SU-DHL-6 (cell line): ENCODE measurements around the gene CDK14.

ENCODE experiments used
- H2AFZ ChIP-seq: fragments of 200-600 bp; sonication (generic); 2 replicates; pipeline ENCODE4 v1.6.1; 2014; ENCODE audit warnings: low read depth, mild to moderate bottlenecking, moderate library complexity, mixed read lengths, antibody characterized with exemption, low read length; ENCODE audit not compliant: severe bottlenecking
- H3F3A ChIP-seq: fragments of 200-600 bp; shearing (Covaris generic); 2 replicates; pipeline ENCODE4 v1.6.0; 2016; ENCODE audit warnings: antibody characterized with exemption, mild to moderate bottlenecking; ENCODE audit not compliant: insufficient read depth
- H3K27ac ChIP-seq: fragments of 200-600 bp; sonication (generic); 2 replicates; pipeline ENCODE4 v1.5.1; 2016; ENCODE audit warnings: low read depth, mild to moderate bottlenecking, low read length, moderate library complexity, mixed read lengths
- H3K27me3 ChIP-seq: fragments of 200-600 bp; sonication (generic), shearing (Covaris generic); 2 replicates; pipeline ENCODE4 v1.6.0; 2014; ENCODE audit warnings: mild to moderate bottlenecking, low read length
- H3K36me3 ChIP-seq: fragments of 200-600 bp; sonication (generic); 2 replicates; pipeline ENCODE4 v1.6.1; 2014; ENCODE audit warnings: mild to moderate bottlenecking, low read length, mixed read lengths
- H3K4me2 ChIP-seq: fragments of 300-600, 200-600 bp; shearing (Covaris generic), sonication (generic); 2 replicates; pipeline ENCODE4 v1.6.0; 2014; ENCODE audit warnings: low read length, low read depth, mild to moderate bottlenecking; ENCODE audit not compliant: poor library complexity, severe bottlenecking
- H3K4me3 ChIP-seq: fragments of 200-600 bp; sonication (generic); 2 replicates; pipeline ENCODE4 v1.5.1; 2014; ENCODE audit warnings: antibody characterized with exemption, low read length, mild to moderate bottlenecking, mixed read lengths; ENCODE audit not compliant: insufficient read depth, poor library complexity, severe bottlenecking
- H3K79me2 ChIP-seq: fragments of 200-600 bp; sonication (generic); 2 replicates; pipeline ENCODE4 v1.6.1; 2014; ENCODE audit warnings: mild to moderate bottlenecking, low read length, moderate library complexity; ENCODE audit not compliant: insufficient read depth
- H3K9ac ChIP-seq: fragments of 200-600 bp; sonication (generic); 2 replicates; pipeline ENCODE4 v1.7.0; 2014; ENCODE audit warnings: mild to moderate bottlenecking, low read length
- H3K9me2 ChIP-seq: fragments of 200-600 bp; sonication (generic); replicated peaks from 2 replicates; pipeline ENCODE4 v1.6.1; 2014; ENCODE audit warnings: low read length; ENCODE audit not compliant: insufficient read depth
- H3K9me3 ChIP-seq: fragments of 200-600 bp; sonication (generic); 2 replicates; pipeline ENCODE4 v1.6.1; 2014; ENCODE audit warnings: low read length, mixed read lengths; ENCODE audit not compliant: insufficient read depth
- H4K20me1 ChIP-seq: fragments of 200-600 bp; sonication (generic); 2 replicates; pipeline ENCODE4 v1.6.1; 2014; ENCODE audit warnings: low read depth, mild to moderate bottlenecking, antibody characterized with exemption, low read length, moderate library complexity, mixed read lengths
- EZH2phosphoT487 ChIP-seq: fragments of 200-600 bp; sonication (generic), shearing (Covaris generic); conservative IDR thresholded peaks from 2 replicates; pipeline ENCODE4 v1.6.1; 2018; ENCODE audit warnings: mild to moderate bottlenecking, antibody characterized with exemption, low read length, moderate library complexity, mixed read lengths
- TF ChIP-seq, protein P1 (sequence below): fragments of 200-600 bp; sonication (generic); IDR thresholded peaks from one replicate; pipeline ENCODE4 v1.5.1; 2017; ENCODE audit warnings: antibody characterized with exemption, mild to moderate bottlenecking, low read length, moderate library complexity; ENCODE audit not compliant: insufficient read depth, poor library complexity, severe bottlenecking

CDK14 gene

DNA sequence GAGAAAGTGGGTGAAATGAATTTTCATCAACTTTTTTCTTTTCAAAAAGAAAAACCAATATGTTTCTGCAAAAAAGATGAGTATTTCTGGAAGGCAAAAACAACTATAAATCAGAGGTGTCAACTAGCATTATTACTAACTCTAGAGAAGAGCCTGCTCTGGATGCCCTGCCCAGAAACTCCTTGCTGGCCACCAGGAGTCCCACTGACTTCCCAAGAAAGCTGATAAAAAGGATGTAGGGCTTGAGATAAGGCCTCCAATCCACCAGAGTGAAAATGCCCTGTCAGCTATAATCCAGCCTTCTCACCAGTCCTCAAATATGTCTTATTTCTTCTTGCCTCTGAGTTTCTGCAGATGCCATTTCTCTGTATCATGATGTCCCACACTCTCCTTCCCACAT is 651.4 kb downstream of the CDK14 start:
- TF ChIP-seq, protein P1, sequence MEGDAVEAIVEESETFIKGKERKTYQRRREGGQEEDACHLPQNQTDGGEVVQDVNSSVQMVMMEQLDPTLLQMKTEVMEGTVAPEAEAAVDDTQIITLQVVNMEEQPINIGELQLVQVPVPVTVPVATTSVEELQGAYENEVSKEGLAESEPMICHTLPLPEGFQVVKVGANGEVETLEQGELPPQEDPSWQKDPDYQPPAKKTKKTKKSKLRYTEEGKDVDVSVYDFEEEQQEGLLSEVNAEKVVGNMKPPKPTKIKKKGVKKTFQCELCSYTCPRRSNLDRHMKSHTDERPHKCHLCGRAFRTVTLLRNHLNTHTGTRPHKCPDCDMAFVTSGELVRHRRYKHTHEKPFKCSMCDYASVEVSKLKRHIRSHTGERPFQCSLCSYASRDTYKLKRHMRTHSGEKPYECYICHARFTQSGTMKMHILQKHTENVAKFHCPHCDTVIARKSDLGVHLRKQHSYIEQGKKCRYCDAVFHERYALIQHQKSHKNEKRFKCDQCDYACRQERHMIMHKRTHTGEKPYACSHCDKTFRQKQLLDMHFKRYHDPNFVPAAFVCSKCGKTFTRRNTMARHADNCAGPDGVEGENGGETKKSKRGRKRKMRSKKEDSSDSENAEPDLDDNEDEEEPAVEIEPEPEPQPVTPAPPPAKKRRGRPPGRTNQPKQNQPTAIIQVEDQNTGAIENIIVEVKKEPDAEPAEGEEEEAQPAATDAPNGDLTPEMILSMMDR: no peak
- TF ChIP-seq EZH2phosphoT487: no peak
- Histone ChIP-seq H3F3A (no peaks in the 10 kb centered on the region), H4K20me1 (no peaks in the 10 kb centered on the region), H3K36me3 (no peaks in the 10 kb centered on the region), H3K27me3 (no peaks in the 10 kb centered on the region), H3K79me2 (no peaks in the 10 kb centered on the region), H3K4me3 (no peak overlapping the region), H3K9me3 (no peaks in the 10 kb centered on the region), H2AFZ (no peak overlapping the region), H3K27ac (no peak overlapping the region), H3K9me2 (no peaks in the 10 kb centered on the region), H3K9ac (no peak overlapping the region), H3K4me2 (no peak overlapping the region)

- no peak for TF ChIP-seq EZH2phosphoT487
- TF ChIP-seq, protein P1: no peak
- Histone ChIP-seq H4K20me1 (no peaks in the 10 kb centered on the region), H2AFZ (no peak overlapping the region), H3K27me3 (no peaks in the 10 kb centered on the region), H3F3A (no peaks in the 10 kb centered on the region), H3K4me3 (no peak overlapping the region), H3K9me3 (no peaks in the 10 kb centered on the region), H3K4me2 (no peak overlapping the region), H3K9me2 (no peaks in the 10 kb centered on the region), H3K79me2 (no peaks in the 10 kb centered on the region), H3K27ac (no peak overlapping the region), H3K9ac (no peak overlapping the region), H3K36me3 (no peaks in the 10 kb centered on the region)
Measured at GRCh38 chr7:91248996-91249395, 652.9 kb downstream of the CDK14 start.

GRCh38 chr7:91249506-91250233 is 653.5 kb downstream of the CDK14 start:
- Histone ChIP-seq H3K9me3 (no peaks in the 10 kb centered on the region), H3K9me2 (no peaks in the 10 kb centered on the region), H4K20me1 (no peaks in the 10 kb centered on the region), H3K36me3 (no peaks in the 10 kb centered on the region), H2AFZ (no peak overlapping the region), H3K27ac (no peak overlapping the region), H3K79me2 (no peaks in the 10 kb centered on the region), H3K4me3 (no peak overlapping the region), H3F3A (no peaks in the 10 kb centered on the region), H3K4me2 (no peak overlapping the region), H3K27me3 (no peaks in the 10 kb centered on the region), H3K9ac (no peak overlapping the region)
- no peak for TF ChIP-seq EZH2phosphoT487
- TF ChIP-seq, protein P1: no peak
